ENCODE measurements around the gene CPA4.

DNA sequence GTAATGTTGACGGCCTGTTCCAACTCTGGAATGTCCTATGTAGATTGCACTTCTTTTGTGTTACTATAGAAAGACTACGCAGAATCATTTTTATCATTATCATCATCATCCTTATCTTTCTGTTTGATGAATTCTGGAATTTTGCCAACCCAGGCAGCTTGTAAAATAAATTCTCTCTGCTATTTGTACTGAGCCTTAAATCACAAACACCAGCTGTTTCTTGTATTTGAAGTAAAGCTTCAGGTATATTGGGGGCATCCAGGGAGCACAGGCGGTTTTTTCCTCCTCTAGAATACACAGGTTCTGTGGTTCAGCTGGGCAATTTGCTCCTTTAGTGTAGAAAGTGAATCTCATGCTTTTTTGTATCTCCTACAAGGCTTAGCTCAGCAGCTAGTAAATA is 36.7 kb downstream of the CPA4 start:
- no peak for TF ChIP-seq POLR2AphosphoS5 (IDR thresholded peaks at IDR 0.05)
- TF ChIP-seq, protein P1, sequence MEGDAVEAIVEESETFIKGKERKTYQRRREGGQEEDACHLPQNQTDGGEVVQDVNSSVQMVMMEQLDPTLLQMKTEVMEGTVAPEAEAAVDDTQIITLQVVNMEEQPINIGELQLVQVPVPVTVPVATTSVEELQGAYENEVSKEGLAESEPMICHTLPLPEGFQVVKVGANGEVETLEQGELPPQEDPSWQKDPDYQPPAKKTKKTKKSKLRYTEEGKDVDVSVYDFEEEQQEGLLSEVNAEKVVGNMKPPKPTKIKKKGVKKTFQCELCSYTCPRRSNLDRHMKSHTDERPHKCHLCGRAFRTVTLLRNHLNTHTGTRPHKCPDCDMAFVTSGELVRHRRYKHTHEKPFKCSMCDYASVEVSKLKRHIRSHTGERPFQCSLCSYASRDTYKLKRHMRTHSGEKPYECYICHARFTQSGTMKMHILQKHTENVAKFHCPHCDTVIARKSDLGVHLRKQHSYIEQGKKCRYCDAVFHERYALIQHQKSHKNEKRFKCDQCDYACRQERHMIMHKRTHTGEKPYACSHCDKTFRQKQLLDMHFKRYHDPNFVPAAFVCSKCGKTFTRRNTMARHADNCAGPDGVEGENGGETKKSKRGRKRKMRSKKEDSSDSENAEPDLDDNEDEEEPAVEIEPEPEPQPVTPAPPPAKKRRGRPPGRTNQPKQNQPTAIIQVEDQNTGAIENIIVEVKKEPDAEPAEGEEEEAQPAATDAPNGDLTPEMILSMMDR (IDR thresholded peaks at IDR 0.05), result no peak

All from transverse colon (tissue), 4 donors.